Measurements from ENCODE around the gene ELL.

- TF ChIP-seq EP300 (IDR thresholded peaks at IDR 0.05): no peak
- TF ChIP-seq, protein P1, sequence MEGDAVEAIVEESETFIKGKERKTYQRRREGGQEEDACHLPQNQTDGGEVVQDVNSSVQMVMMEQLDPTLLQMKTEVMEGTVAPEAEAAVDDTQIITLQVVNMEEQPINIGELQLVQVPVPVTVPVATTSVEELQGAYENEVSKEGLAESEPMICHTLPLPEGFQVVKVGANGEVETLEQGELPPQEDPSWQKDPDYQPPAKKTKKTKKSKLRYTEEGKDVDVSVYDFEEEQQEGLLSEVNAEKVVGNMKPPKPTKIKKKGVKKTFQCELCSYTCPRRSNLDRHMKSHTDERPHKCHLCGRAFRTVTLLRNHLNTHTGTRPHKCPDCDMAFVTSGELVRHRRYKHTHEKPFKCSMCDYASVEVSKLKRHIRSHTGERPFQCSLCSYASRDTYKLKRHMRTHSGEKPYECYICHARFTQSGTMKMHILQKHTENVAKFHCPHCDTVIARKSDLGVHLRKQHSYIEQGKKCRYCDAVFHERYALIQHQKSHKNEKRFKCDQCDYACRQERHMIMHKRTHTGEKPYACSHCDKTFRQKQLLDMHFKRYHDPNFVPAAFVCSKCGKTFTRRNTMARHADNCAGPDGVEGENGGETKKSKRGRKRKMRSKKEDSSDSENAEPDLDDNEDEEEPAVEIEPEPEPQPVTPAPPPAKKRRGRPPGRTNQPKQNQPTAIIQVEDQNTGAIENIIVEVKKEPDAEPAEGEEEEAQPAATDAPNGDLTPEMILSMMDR (IDR thresholded peaks at IDR 0.05): no peak
These were observed 47.4 kb downstream of the ELL start for GRCh38 chr19:18474366-18474887.

Data from ovary (tissue), 3 donors.